SU-DHL-6 (cell line): ENCODE measurements around the gene FAM24A.

Experiments used
- EZH2phosphoT487 ChIP-seq: fragments of 200-600 bp; sonication (generic), shearing (Covaris generic); conservative IDR thresholded peaks from 2 replicates; pipeline ENCODE4 v1.6.1; 2018; ENCODE audit warnings: mild to moderate bottlenecking, antibody characterized with exemption, low read length, moderate library complexity, mixed read lengths
- TF ChIP-seq, protein P1 (sequence below): fragments of 200-600 bp; sonication (generic); IDR thresholded peaks from one replicate; pipeline ENCODE4 v1.5.1; 2017; ENCODE audit warnings: antibody characterized with exemption, mild to moderate bottlenecking, low read length, moderate library complexity; ENCODE audit not compliant: insufficient read depth, poor library complexity, severe bottlenecking

- TF ChIP-seq, protein P1, sequence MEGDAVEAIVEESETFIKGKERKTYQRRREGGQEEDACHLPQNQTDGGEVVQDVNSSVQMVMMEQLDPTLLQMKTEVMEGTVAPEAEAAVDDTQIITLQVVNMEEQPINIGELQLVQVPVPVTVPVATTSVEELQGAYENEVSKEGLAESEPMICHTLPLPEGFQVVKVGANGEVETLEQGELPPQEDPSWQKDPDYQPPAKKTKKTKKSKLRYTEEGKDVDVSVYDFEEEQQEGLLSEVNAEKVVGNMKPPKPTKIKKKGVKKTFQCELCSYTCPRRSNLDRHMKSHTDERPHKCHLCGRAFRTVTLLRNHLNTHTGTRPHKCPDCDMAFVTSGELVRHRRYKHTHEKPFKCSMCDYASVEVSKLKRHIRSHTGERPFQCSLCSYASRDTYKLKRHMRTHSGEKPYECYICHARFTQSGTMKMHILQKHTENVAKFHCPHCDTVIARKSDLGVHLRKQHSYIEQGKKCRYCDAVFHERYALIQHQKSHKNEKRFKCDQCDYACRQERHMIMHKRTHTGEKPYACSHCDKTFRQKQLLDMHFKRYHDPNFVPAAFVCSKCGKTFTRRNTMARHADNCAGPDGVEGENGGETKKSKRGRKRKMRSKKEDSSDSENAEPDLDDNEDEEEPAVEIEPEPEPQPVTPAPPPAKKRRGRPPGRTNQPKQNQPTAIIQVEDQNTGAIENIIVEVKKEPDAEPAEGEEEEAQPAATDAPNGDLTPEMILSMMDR = no peak
- TF ChIP-seq EZH2phosphoT487 = no peak
Observed at GRCh38 chr10:122863216-122864193, 46.9 kb upstream of the FAM24A start.
